GM23338 (cell line): ENCODE results near the gene B4GAT1.

ENCODE experiments used
- CREB1 ChIP-seq: fragments of 250-450 bp; sonication (Bioruptor Pico); IDR thresholded peaks from 2 replicates; pipeline ENCODE4 v1.5.0; 2020; ENCODE audit warnings: low read depth, mild to moderate bottlenecking, moderate library complexity
- EZH2 ChIP-seq: fragments of 200-600 bp; sonication (generic); IDR thresholded peaks from one replicate; pipeline ENCODE4 v1.8.0; 2017; ENCODE audit warnings: antibody characterized with exemption, mild to moderate bottlenecking, low read depth; ENCODE audit not compliant: unreplicated experiment
- EZH2phosphoT487 ChIP-seq: fragments of 200-600 bp; sonication (generic); IDR thresholded peaks from one replicate; pipeline ENCODE4 v1.8.1; 2018; ENCODE audit warnings: antibody characterized with exemption; ENCODE audit not compliant: unreplicated experiment
- JUNB ChIP-seq: IDR thresholded peaks from one replicate; pipeline ENCODE4 v1.6.1; 2016; ENCODE audit warnings: antibody characterized with exemption; ENCODE audit not compliant: unreplicated experiment
- NANOG ChIP-seq: IDR thresholded peaks from 2 replicates; pipeline ENCODE4 v1.6.1; 2016; ENCODE audit warnings: antibody characterized with exemption, borderline replicate concordance
- POLR2AphosphoS5 ChIP-seq: IDR thresholded peaks from 2 replicates; pipeline ENCODE4 v1.6.1; 2016; ENCODE audit warnings: antibody characterized with exemption, low read depth
- STAT1 ChIP-seq: IDR thresholded peaks from one replicate; pipeline ENCODE4 v1.6.1; 2016; ENCODE audit warnings: antibody characterized with exemption; ENCODE audit not compliant: unreplicated experiment
- ZNF331 ChIP-seq: fragments of 250-450 bp; sonication (Bioruptor Pico); IDR thresholded peaks from 2 replicates; pipeline ENCODE4 v1.5.0; 2020; ENCODE audit warnings: low read depth, mild to moderate bottlenecking, moderate library complexity
- TF ChIP-seq, protein P1 (sequence below), 2 experiments: fragments of 200-600 bp in 1 of 2; sonication (generic) in 1 of 2; conservative IDR thresholded peaks; 2 replicates each; pipeline versions ENCODE4 v1.5.1 to v1.6.1; 2016 to 2017; ENCODE audit warnings: antibody characterized with exemption in 2 of 2, low read depth in 2 of 2, mild to moderate bottlenecking in 2 of 2, moderate library complexity in 1 of 2
- TF ChIP-seq, protein P2 (sequence below): IDR thresholded peaks from one replicate; pipeline ENCODE4 v1.6.1; 2018; ENCODE audit warnings: antibody characterized with exemption; ENCODE audit not compliant: unreplicated experiment
- TF ChIP-seq, protein P3 (sequence below): IDR thresholded peaks from 2 replicates; pipeline ENCODE4 v1.6.1; 2016; ENCODE audit warnings: antibody characterized with exemption
- TF ChIP-seq, protein P4 (sequence below): fragments of 250-450 bp; sonication (Bioruptor Pico); IDR thresholded peaks from 2 replicates; pipeline ENCODE4 v1.5.0; 2020; ENCODE audit warnings: mild to moderate bottlenecking, moderate library complexity

DNA sequence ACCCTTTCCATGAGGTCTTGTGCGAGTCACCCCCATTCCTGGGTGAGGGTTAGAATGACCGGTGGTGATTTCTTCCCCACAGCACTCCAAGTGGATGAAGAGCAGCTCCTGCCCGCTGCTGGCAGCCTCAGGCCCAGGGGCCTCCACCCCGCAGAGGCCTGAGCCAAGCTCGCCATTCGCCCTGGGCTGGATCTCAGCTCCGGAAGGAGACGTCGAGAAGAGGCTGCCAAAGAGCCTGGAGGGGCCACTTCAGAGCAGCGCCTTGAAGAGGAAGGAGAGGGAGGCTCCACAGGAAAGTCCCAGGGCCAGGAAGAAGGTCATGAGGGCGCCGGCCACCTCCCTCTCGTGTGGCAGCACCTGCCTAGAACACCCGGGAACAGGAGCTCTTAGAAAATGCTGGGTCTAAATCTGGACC, 15.8 kb upstream of the B4GAT1 start:
- TF ChIP-seq, protein P1, sequence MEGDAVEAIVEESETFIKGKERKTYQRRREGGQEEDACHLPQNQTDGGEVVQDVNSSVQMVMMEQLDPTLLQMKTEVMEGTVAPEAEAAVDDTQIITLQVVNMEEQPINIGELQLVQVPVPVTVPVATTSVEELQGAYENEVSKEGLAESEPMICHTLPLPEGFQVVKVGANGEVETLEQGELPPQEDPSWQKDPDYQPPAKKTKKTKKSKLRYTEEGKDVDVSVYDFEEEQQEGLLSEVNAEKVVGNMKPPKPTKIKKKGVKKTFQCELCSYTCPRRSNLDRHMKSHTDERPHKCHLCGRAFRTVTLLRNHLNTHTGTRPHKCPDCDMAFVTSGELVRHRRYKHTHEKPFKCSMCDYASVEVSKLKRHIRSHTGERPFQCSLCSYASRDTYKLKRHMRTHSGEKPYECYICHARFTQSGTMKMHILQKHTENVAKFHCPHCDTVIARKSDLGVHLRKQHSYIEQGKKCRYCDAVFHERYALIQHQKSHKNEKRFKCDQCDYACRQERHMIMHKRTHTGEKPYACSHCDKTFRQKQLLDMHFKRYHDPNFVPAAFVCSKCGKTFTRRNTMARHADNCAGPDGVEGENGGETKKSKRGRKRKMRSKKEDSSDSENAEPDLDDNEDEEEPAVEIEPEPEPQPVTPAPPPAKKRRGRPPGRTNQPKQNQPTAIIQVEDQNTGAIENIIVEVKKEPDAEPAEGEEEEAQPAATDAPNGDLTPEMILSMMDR (conservative IDR thresholded peaks at IDR 0.05; ENCODE audit: low read depth in 2 of 2): no peak
- no peak for TF ChIP-seq CREB1
- TF ChIP-seq STAT1: no peak
- TF ChIP-seq, protein P2, sequence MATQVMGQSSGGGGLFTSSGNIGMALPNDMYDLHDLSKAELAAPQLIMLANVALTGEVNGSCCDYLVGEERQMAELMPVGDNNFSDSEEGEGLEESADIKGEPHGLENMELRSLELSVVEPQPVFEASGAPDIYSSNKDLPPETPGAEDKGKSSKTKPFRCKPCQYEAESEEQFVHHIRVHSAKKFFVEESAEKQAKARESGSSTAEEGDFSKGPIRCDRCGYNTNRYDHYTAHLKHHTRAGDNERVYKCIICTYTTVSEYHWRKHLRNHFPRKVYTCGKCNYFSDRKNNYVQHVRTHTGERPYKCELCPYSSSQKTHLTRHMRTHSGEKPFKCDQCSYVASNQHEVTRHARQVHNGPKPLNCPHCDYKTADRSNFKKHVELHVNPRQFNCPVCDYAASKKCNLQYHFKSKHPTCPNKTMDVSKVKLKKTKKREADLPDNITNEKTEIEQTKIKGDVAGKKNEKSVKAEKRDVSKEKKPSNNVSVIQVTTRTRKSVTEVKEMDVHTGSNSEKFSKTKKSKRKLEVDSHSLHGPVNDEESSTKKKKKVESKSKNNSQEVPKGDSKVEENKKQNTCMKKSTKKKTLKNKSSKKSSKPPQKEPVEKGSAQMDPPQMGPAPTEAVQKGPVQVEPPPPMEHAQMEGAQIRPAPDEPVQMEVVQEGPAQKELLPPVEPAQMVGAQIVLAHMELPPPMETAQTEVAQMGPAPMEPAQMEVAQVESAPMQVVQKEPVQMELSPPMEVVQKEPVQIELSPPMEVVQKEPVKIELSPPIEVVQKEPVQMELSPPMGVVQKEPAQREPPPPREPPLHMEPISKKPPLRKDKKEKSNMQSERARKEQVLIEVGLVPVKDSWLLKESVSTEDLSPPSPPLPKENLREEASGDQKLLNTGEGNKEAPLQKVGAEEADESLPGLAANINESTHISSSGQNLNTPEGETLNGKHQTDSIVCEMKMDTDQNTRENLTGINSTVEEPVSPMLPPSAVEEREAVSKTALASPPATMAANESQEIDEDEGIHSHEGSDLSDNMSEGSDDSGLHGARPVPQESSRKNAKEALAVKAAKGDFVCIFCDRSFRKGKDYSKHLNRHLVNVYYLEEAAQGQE: no peak
- TF ChIP-seq EZH2phosphoT487: no peak
- TF ChIP-seq JUNB: no peak
- TF ChIP-seq EZH2: no peak
- no peak for TF ChIP-seq POLR2AphosphoS5
- TF ChIP-seq, protein P3, sequence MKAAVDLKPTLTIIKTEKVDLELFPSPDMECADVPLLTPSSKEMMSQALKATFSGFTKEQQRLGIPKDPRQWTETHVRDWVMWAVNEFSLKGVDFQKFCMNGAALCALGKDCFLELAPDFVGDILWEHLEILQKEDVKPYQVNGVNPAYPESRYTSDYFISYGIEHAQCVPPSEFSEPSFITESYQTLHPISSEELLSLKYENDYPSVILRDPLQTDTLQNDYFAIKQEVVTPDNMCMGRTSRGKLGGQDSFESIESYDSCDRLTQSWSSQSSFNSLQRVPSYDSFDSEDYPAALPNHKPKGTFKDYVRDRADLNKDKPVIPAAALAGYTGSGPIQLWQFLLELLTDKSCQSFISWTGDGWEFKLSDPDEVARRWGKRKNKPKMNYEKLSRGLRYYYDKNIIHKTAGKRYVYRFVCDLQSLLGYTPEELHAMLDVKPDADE: no peak
- TF ChIP-seq, protein P4, sequence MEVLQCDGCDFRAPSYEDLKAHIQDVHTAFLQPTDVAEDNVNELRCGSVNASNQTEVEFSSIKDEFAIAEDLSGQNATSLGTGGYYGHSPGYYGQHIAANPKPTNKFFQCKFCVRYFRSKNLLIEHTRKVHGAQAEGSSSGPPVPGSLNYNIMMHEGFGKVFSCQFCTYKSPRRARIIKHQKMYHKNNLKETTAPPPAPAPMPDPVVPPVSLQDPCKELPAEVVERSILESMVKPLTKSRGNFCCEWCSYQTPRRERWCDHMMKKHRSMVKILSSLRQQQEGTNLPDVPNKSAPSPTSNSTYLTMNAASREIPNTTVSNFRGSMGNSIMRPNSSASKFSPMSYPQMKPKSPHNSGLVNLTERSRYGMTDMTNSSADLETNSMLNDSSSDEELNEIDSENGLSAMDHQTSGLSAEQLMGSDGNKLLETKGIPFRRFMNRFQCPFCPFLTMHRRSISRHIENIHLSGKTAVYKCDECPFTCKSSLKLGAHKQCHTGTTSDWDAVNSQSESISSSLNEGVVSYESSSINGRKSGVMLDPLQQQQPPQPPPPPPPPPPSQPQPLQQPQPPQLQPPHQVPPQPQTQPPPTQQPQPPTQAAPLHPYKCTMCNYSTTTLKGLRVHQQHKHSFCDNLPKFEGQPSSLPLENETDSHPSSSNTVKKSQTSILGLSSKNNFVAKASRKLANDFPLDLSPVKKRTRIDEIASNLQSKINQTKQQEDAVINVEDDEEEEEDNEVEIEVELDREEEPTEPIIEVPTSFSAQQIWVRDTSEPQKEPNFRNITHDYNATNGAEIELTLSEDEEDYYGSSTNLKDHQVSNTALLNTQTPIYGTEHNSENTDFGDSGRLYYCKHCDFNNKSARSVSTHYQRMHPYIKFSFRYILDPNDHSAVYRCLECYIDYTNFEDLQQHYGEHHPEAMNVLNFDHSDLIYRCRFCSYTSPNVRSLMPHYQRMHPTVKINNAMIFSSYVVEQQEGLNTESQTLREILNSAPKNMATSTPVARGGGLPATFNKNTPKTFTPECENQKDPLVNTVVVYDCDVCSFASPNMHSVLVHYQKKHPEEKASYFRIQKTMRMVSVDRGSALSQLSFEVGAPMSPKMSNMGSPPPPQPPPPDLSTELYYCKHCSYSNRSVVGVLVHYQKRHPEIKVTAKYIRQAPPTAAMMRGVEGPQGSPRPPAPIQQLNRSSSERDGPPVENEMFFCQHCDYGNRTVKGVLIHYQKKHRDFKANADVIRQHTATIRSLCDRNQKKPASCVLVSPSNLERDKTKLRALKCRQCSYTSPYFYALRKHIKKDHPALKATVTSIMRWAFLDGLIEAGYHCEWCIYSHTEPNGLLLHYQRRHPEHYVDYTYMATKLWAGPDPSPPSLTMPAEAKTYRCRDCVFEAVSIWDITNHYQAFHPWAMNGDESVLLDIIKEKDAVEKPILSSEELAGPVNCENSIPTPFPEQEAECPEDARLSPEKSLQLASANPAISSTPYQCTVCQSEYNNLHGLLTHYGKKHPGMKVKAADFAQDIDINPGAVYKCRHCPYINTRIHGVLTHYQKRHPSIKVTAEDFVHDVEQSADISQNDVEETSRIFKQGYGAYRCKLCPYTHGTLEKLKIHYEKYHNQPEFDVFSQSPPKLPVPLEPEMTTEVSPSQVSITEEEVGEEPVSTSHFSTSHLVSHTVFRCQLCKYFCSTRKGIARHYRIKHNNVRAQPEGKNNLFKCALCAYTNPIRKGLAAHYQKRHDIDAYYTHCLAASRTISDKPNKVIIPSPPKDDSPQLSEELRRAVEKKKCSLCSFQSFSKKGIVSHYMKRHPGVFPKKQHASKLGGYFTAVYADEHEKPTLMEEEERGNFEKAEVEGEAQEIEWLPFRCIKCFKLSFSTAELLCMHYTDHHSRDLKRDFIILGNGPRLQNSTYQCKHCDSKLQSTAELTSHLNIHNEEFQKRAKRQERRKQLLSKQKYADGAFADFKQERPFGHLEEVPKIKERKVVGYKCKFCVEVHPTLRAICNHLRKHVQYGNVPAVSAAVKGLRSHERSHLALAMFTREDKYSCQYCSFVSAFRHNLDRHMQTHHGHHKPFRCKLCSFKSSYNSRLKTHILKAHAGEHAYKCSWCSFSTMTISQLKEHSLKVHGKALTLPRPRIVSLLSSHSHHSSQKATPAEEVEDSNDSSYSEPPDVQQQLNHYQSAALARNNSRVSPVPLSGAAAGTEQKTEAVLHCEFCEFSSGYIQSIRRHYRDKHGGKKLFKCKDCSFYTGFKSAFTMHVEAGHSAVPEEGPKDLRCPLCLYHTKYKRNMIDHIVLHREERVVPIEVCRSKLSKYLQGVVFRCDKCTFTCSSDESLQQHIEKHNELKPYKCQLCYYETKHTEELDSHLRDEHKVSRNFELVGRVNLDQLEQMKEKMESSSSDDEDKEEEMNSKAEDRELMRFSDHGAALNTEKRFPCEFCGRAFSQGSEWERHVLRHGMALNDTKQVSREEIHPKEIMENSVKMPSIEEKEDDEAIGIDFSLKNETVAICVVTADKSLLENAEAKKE (CRISPR knock-in tag): no peak
- TF ChIP-seq NANOG: no peak
- no peak for TF ChIP-seq ZNF331 (CRISPR knock-in tag)
